SK-N-SH (cell line): ENCODE data around the gene ATP2A1. TPM values are rescaled to one million over a fixed set of nuclear protein-coding genes. Genes with fewer than 3 reads are reported as not detected.
A peak's percentile ranks its signal among the peaks of the same experiment; 100 is the strongest.

Experiments used
- CTCF ChIA-PET: fragments of 300-600, 350-600 bp; formaldehyde crosslinking; extraction: SDS; loops from one replicate; lab custom pipeline; 2021; lab: Yijun Ruan, JAX
- POLR2A ChIA-PET: fragments of 350-600 bp; sonication (Branson Sonifier 250); formaldehyde crosslinking; extraction: SDS; loops from one replicate; lab custom pipeline; 2020; ENCODE audit warnings: antibody characterized with exemption, inconsistent platforms; lab: Yijun Ruan, JAX
- DNase-seq: peaks from one replicate; pipeline ENCODE4 v3.0.0; 2012
- H2AFZ ChIP-seq: fragments of 200-600 bp; sonication (generic); 2 replicates; pipeline ENCODE4 v1.8.1; 2016; ENCODE audit warnings: antibody characterized with exemption, mild to moderate bottlenecking, low read depth
- H3F3A ChIP-seq: fragments of 200-600 bp; sonication (generic); replicated peaks from 2 replicates; pipeline ENCODE3; 2016; ENCODE audit warnings: antibody characterized with exemption, mild to moderate bottlenecking; ENCODE audit not compliant: insufficient read depth
- H3K27ac ChIP-seq, 2 experiments: fragments of 200-500 bp in 1 of 2; fragments of 200-600 bp in 1 of 2; sonication (Bioruptor generic) in 1 of 2; sonication (generic), shearing (Covaris generic) in 1 of 2; 2 replicates each; pipeline versions ENCODE4 v1.5.1 to v1.6.1; 2014 to 2016; ENCODE audit warnings: low read depth in 2 of 2, inconsistent platforms in 1 of 2, low read length in 1 of 2, mild to moderate bottlenecking in 1 of 2, mixed read lengths in 1 of 2
- H3K27me3 ChIP-seq: fragments of 200-600 bp; sonication (generic), shearing (Covaris generic); 2 replicates; pipeline ENCODE4 v1.6.1; 2016; ENCODE audit warnings: mixed run types; ENCODE audit not compliant: insufficient read depth
- H3K36me3 ChIP-seq, 2 experiments: fragments of 200-500 bp in 1 of 2; fragments of 200-600 bp in 1 of 2; sonication (Bioruptor generic) in 1 of 2; sonication (generic) in 1 of 2; replicated peaks in 1 of 2; 2 replicates each; pipeline versions ENCODE3 to v1.5.1; 2014 to 2016; ENCODE audit warnings: low read length in 1 of 2, mild to moderate bottlenecking in 1 of 2; ENCODE audit not compliant: insufficient read depth in 2 of 2, control insufficient read depth in 1 of 2
- H3K4me1 ChIP-seq, 2 experiments: fragments of 200-500 bp in 1 of 2; fragments of 200-600 bp in 1 of 2; sonication (Bioruptor generic) in 1 of 2; sonication (generic), shearing (Covaris generic) in 1 of 2; 2 replicates each; pipeline versions ENCODE4 v1.5.1 to v1.6.1; 2014 to 2016; ENCODE audit warnings: low read depth in 1 of 2, low read length in 1 of 2, mixed run types in 1 of 2; ENCODE audit not compliant: insufficient read depth in 2 of 2, control insufficient read depth in 1 of 2
- H3K4me2 ChIP-seq: fragments of 200-600 bp; sonication (generic), shearing (Covaris generic); 2 replicates; pipeline ENCODE4 v1.6.1; 2017; ENCODE audit warnings: mixed run types
- H3K4me3 ChIP-seq, 2 experiments: fragments of 200-500 bp in 1 of 2; fragments of 200-600 bp in 1 of 2; sonication (Bioruptor generic) in 1 of 2; sonication (generic), shearing (Covaris generic) in 1 of 2; 2 replicates each; pipeline versions ENCODE4 v1.5.1 to v1.8.1; 2014 to 2016; ENCODE audit warnings: low read depth in 2 of 2, inconsistent platforms in 1 of 2, low read length in 1 of 2, mild to moderate bottlenecking in 1 of 2, mixed read lengths in 1 of 2, moderate library complexity in 1 of 2
- H3K79me2 ChIP-seq: fragments of 200-600 bp; sonication (generic); 2 replicates; pipeline ENCODE4 v1.8.1; 2017; ENCODE audit warnings: mild to moderate bottlenecking; ENCODE audit not compliant: insufficient read depth
- H3K9ac ChIP-seq: fragments of 200-600 bp; sonication (generic); 2 replicates; pipeline ENCODE4 v1.6.1; 2017; ENCODE audit warnings: mixed run types
- H3K9me2 ChIP-seq: fragments of 200-600 bp; sonication (generic); 2 replicates; pipeline ENCODE4 v1.6.1; 2017; ENCODE audit warnings: mixed run types
- H3K9me3 ChIP-seq: fragments of 200-600 bp; sonication (generic); 2 replicates; pipeline ENCODE4 v1.6.1; 2017; ENCODE audit warnings: mixed run types, mild to moderate bottlenecking, moderate library complexity
- H4K20me1 ChIP-seq: fragments of 200-600 bp; sonication (generic); 2 replicates; pipeline ENCODE4 v1.6.1; 2017; ENCODE audit warnings: mild to moderate bottlenecking, mixed run types; ENCODE audit not compliant: insufficient read depth
- CHD2 ChIP-seq: fragments of 150-350 bp; IDR thresholded peaks from 2 replicates; pipeline ENCODE4 v1.6.1; 2018; ENCODE audit warnings: low read length; ENCODE audit not compliant: partially characterized antibody
- FOXM1 ChIP-seq: IDR thresholded peaks from 2 replicates; pipeline ENCODE4 v1.4.0; 2012; ENCODE audit warnings: low read depth, mild to moderate bottlenecking
- GABPA ChIP-seq: IDR thresholded peaks from 2 replicates; pipeline ENCODE4 v1.4.0; 2012; ENCODE audit warnings: low read depth, mild to moderate bottlenecking
- MXI1 ChIP-seq: IDR thresholded peaks from 2 replicates; pipeline ENCODE4 v1.6.1; 2012; ENCODE audit warnings: mild to moderate bottlenecking, low read depth, low read length, improper control_type of control experiment
- NRF1 ChIP-seq: IDR thresholded peaks from 2 replicates; pipeline ENCODE4 v1.6.1; 2012; ENCODE audit warnings: low read depth, mild to moderate bottlenecking, low read length
- POLR2AphosphoS5 ChIP-seq: IDR thresholded peaks from 2 replicates; pipeline ENCODE4 v1.6.1; 2012; ENCODE audit warnings: low read depth, low read length
- RCOR1 ChIP-seq: fragments of 150-350 bp; IDR thresholded peaks from 2 replicates; pipeline ENCODE4 v1.6.1; 2017; ENCODE audit warnings: antibody characterized with exemption, low read length
- SIN3A ChIP-seq: IDR thresholded peaks from 2 replicates; pipeline ENCODE4 v1.6.1; 2012; ENCODE audit warnings: low read depth, mild to moderate bottlenecking, low read length, moderate library complexity, borderline replicate concordance
- TAF1 ChIP-seq: IDR thresholded peaks from 2 replicates; pipeline ENCODE4 v1.6.1; 2012; ENCODE audit warnings: low read depth, mild to moderate bottlenecking, low read length, moderate library complexity, borderline replicate concordance
- WGBS: methylation state at CpG from one replicate; pipeline ENCODE4 v1.1.6; 2017; ENCODE audit warnings: low lambda C conversion rate; 5-methylcytosine and 5-hydroxymethylcytosine counted together
- polyA plus RNA-seq, 3 experiments: library from polyadenylated mRNA; depleted of rRNA; stranded (reverse); fragments of >200 nt; gene quantifications; 2 replicates each; pipeline ENCODE4 v1.2.3, GENCODE V29; 2012
- TF ChIP-seq, protein P1 (sequence below): IDR thresholded peaks from 2 replicates; pipeline ENCODE4 v1.4.0; 2012; ENCODE audit warnings: low read depth
- TF ChIP-seq, protein P2 (sequence below): fragments of 200-600 bp; sonication (generic); IDR thresholded peaks from 2 replicates; pipeline ENCODE4 v1.6.1; 2017; ENCODE audit warnings: antibody characterized with exemption, mild to moderate bottlenecking, moderate library complexity

ATP2A1 gene
- polyA plus RNA-seq, 1 of the 3 experiments (the other 2 are of a cell fraction): 3.0 TPM

DNA sequence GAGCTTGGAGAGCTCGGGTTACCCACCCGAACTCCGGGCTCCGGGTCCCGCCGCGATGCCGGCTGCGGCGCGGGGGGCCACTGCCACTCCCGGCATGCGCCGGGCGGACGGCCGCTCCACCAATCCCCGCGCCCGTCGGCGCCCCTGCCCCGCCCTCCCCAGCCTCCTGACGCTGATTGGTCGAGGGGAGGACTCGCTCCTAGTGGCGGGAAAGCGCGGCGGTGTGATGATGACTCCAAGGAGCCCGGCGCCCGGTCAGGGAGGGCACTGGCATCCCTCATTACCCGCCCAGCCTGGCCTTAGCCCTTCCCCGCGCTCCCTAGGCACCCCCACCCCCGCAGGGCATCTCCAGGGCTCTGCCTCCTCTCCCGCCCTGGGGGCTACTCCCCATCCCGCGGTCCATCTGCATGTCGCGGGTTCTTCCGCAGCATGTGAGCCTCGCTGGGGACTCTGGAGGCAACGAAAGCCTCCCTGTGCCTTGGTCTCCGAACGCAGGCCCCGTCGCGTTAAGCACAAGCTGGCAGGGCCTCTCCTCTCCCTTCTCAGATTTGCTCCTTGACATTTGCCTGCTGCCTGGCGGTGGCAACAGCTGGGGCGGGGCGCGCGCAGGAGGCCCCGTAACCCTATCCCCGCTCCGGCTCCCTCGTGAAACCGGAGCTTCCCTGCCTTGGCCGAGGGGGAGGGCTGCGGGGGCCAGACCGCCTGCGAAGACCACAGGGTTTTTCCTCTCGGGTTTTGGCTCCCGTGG, 1.7 kb downstream of the ATP2A1 start:
- Histone ChIP-seq H3K9me3 (no peaks in the 10 kb centered on the region), H2AFZ (peak overlapping the region; percentile 90; the same call in 1 of the 2 replicates), H3K79me2 (no peaks in the 10 kb centered on the region), H3F3A (peaks cover 4% of the 10 kb centered on the region), H3K36me3 (peaks cover 0 to 3% of the 10 kb centered on the region in 2 experiments), H3K4me1 (peaks cover 0 to 14% of the 10 kb centered on the region in 2 experiments; a peak in 1 of 4 replicates), H3K27me3 (no peaks in the 10 kb centered on the region)
- TF ChIP-seq, protein P1, sequence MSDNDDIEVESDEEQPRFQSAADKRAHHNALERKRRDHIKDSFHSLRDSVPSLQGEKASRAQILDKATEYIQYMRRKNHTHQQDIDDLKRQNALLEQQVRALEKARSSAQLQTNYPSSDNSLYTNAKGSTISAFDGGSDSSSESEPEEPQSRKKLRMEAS: peak; percentile 67
- TF ChIP-seq RCOR1 (no peak), NRF1 (peak; percentile 51), CHD2 (peak; percentile 31), TAF1 (0 out of 2 replicates have a peak, but pooled peaks have one; percentile 44), POLR2AphosphoS5 (peak; percentile 86), SIN3A (peak; percentile 69; the same call in 1 of the 2 replicates), GABPA (no peak), MXI1 (peak; percentile 43; the same call in 1 of the 2 replicates)
- TF ChIP-seq, protein P2, sequence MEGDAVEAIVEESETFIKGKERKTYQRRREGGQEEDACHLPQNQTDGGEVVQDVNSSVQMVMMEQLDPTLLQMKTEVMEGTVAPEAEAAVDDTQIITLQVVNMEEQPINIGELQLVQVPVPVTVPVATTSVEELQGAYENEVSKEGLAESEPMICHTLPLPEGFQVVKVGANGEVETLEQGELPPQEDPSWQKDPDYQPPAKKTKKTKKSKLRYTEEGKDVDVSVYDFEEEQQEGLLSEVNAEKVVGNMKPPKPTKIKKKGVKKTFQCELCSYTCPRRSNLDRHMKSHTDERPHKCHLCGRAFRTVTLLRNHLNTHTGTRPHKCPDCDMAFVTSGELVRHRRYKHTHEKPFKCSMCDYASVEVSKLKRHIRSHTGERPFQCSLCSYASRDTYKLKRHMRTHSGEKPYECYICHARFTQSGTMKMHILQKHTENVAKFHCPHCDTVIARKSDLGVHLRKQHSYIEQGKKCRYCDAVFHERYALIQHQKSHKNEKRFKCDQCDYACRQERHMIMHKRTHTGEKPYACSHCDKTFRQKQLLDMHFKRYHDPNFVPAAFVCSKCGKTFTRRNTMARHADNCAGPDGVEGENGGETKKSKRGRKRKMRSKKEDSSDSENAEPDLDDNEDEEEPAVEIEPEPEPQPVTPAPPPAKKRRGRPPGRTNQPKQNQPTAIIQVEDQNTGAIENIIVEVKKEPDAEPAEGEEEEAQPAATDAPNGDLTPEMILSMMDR: no peak
- TF ChIP-seq, all 33 proteins: peak for 7
- CTCF ChIA-PET: interaction anchor here (0.7 to 2.1 kb wide), 3 partner anchors 15 to 65 kb away, joined by 3 to 9 read pairs (median 3); no protein-coding TSS in a partner anchor
- Histone ChIP-seq H3K27ac (peak overlapping the region; percentile 24 to 78; a peak in 3 of 4 replicates), H3K4me2 (peak overlapping the region; percentile 95), H4K20me1 (no peaks in the 10 kb centered on the region), H3K9me2 (no peaks in the 10 kb centered on the region), H3K4me3 (peak overlapping the region; percentile 77 to 95), H3K9ac (peak overlapping the region; percentile 79)
- DNase-seq: peak; percentile 99
- POLR2A ChIA-PET: interaction anchor here (1.4 to 2.0 kb wide), 4 partner anchors 9 to 56 kb away, joined by 4 to 7 read pairs (median 4); no protein-coding TSS in a partner anchor
- 8% methylated on average over 40 of the region's 66 CpGs for WGBS

DNA sequence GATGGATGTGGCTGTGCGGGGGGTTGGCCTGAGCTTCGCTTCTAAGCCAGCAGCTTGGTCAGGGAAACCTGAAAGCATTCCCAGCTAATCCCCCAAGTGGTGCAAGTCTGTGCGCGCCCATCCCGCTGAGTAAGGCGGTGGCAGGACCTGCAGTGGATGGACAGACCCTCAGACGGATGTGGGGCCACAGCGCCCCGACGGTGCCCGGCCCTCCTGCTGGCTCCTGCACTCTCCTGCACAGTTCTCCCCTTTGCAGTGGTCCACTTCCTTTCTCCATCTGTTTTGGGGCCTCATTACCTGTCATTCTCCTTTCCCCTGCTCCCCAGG, 2.3 kb downstream of the ATP2A1 start:
- Histone ChIP-seq H3K27ac (no peak overlapping the region), H3K4me2 (peak overlapping the region; percentile 95; the same call in 1 of the 2 replicates), H3K79me2 (no peaks in the 10 kb centered on the region), H3K9me3 (no peaks in the 10 kb centered on the region), H3K27me3 (no peaks in the 10 kb centered on the region), H3K9me2 (no peaks in the 10 kb centered on the region), H3K4me3 (no peak overlapping the region), H3K4me1 (peaks cover 0 to 14% of the 10 kb centered on the region in 2 experiments; a peak in 1 of 4 replicates), H2AFZ (no peak overlapping the region), H3K9ac (no peak overlapping the region), H4K20me1 (no peaks in the 10 kb centered on the region), H3F3A (peaks cover 2% of the 10 kb centered on the region), H3K36me3 (peaks cover 0 to 1% of the 10 kb centered on the region in 2 experiments)
- no peak for TF ChIP-seq POLR2AphosphoS5
- TF ChIP-seq FOXM1: no peak
- ChIA-PET CTCF (interaction anchor here (0.9 kb wide), 1 partner anchor 58 kb away, joined by 3 read pairs; no protein-coding TSS in a partner anchor), POLR2A (interaction anchor here (1.4 to 2.0 kb wide), 3 partner anchors 9 to 57 kb away, joined by 4 to 7 read pairs (median 5); no protein-coding TSS in a partner anchor)
- DNase-seq: no peak
- WGBS: 99% methylated on average over 9 of the region's 11 CpGs
